GM19372 (cell line): ENCODE measurements around the gene TMEM14C.

ENCODE experiments used
- ATAC-seq: cut with Tn5 transposase; IDR thresholded peaks from one replicate; pipeline ENCODE4 v1.9.1; 2021; ENCODE audit warnings: mild to moderate bottlenecking, low read depth, moderate library complexity; ENCODE audit not compliant: unreplicated experiment

The TMEM14C gene

GRCh38 chr6:10759312-10759839 lies 36.5 kb downstream of the TMEM14C start:
- ATAC-seq: peak; percentile 69

- ATAC-seq: no peak
These were observed 37.0 kb downstream of the TMEM14C start for GRCh38 chr6:10759884-10760329.

- no peak for ATAC-seq
These were observed 40.1 kb downstream of the TMEM14C start for GRCh38 chr6:10763006-10763405.

GRCh38 chr6:10769419-10769818 lies 46.5 kb downstream of the TMEM14C start:
- no peak for ATAC-seq

- ATAC-seq: no peak
These were observed 48.6 kb downstream of the TMEM14C start for GRCh38 chr6:10771371-10771894.

GRCh38 chr6:10778230-10778629 lies 55.4 kb downstream of the TMEM14C start:
- no peak for ATAC-seq

GRCh38 chr6:10779076-10779475 lies 56.2 kb downstream of the TMEM14C start:
- no peak for ATAC-seq
